GM19324 (cell line): ENCODE measurements around the gene KDM4E.
"Not testable (repeated sequence)": the region's sequence is repeated elsewhere in the genome, so short reads cannot be mapped to it uniquely, and the experiment has no call there.

Source experiments
- ATAC-seq: cut with Tn5 transposase; IDR thresholded peaks from one replicate; pipeline ENCODE4 v1.9.1; 2021; ENCODE audit warnings: mild to moderate bottlenecking, moderate library complexity; ENCODE audit not compliant: unreplicated experiment, low FRiP score

The KDM4E gene

DNA sequence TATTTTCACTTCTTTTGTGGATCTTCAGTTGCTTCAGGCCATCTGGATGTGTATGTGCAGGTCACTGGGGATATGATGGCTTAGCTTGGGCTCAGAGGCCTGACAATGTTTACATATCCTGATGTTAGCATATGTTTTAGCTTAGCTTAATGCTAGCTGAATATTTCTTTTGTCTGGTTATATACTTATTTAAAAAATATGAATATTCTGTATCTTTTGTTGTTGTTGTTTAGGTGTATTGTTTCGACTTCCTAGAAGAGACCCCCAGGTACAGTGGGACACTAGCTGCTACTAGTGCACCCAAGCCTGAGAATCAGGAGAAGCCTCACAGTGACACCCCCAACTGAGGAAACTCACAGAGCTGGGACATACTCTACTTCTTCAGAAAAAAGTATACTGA lies at the start of gene KDM4E:
TSS of gene KDM4E (plus strand) at position 301 of the 400 bp plus-strand sequence. CDS start 300 bp downstream, outside the sequence.
- ATAC-seq, result no peak

DNA sequence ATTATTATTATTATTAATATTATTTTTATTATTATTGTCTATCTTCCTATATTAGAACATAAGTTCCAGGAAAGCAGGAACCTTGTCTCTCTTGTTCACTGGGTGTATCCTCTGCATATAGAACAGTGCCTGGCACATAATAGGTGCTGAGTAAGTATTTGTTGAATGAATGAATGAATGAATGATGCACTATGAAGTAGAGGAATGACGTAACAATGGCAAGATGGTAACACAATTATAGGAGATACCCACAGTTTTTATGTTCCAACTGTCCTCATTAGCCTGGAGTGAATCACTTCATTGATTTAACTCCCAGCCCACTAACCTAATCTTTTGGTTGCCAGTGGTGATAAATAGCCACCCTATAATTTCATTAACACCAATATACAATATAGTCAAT lies 49.5 kb upstream of the KDM4E start:
- ATAC-seq, result no peak

DNA sequence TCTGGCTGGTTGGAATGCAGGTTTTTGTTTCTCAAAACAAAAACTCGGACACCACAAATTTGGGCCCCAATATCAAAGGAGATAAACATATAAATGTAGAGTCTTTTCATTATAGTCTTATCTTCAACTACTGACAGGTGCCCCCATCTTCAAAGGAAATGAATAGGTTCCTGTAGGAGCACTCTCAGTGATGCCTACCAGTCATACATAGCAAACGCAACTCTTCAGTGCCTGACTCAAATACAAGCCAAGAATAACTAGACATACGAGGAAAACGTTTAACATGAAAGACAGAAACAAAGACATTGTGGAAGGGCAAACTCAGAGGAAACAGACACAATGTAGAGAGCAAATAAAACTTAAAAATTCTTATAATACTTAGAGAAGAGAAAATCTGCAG lies 37.7 kb upstream of the KDM4E start:
- no peak for ATAC-seq

DNA sequence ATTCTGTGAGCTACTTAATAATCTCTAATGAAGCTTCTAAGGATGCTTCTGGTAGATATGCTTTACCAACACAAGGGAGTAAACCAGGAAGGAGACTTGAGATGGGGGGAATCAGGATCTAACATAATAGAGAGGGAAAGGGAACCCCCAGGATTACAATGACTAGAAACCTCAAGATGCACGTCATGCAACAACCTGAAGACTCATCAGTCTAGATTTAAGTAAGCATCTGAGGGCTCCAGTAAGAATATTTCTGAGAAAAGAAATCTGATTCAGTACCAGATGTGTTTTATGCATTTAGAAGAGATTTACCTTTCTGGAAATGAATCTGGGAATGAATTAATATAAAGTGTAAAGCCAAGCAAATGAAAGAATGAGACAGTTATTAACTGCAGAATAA lies 36.3 kb upstream of the KDM4E start:
- no peak for ATAC-seq

DNA sequence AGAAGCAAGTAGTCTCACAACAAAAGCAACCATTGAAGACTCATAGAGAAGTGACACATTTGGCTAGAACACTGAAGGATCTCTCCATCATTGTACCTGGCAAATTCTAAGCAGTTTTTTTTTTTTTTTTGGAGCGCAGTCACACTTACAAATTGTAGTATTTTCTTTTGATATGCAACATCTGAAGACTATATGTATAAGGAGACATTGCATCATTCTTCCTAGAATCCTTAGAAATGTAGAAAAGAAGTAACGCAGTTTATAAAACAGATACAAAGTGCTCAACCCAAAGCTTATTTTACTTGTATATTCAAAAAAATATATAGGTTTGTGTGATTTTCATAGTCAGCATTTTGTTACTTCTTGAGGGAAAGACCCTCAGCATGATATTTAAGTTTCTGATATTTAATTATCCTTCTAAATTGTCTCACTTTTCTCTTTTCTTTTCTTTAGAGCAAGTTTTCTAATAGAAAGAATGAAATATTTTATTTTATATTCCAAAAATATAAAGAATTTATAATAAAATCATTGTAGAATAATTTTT lies 31.6 kb upstream of the KDM4E start:
- ATAC-seq, result no peak

DNA sequence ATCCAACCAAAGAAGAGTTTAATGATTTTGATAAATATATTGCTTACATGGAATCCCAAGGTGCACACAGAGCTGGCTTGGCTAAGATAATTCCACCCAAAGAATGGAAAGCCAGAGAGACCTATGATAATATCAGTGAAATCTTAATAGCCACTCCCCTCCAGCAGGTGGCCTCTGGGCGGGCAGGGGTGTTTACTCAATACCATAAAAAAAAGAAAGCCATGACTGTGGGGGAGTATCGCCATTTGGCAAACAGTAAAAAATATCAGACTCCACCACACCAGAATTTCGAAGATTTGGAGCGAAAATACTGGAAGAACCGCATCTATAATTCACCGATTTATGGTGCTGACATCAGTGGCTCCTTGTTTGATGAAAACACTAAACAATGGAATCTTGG lies 27.6 kb upstream of the KDM4E start:
- no peak for ATAC-seq

DNA sequence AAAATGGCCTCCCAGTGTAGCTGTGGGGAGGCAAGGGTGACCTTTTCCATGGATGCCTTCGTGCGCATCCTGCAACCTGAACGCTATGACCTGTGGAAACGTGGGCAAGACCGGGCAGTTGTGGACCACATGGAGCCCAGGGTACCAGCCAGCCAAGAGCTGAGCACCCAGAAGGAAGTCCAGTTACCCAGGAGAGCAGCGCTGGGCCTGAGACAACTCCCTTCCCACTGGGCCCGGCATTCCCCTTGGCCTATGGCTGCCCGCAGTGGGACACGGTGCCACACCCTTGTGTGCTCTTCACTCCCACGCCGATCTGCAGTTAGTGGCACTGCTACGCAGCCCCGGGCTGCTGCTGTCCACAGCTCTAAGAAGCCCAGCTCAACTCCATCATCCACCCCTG lies 26.8 kb upstream of the KDM4E start:
- no peak for ATAC-seq

DNA sequence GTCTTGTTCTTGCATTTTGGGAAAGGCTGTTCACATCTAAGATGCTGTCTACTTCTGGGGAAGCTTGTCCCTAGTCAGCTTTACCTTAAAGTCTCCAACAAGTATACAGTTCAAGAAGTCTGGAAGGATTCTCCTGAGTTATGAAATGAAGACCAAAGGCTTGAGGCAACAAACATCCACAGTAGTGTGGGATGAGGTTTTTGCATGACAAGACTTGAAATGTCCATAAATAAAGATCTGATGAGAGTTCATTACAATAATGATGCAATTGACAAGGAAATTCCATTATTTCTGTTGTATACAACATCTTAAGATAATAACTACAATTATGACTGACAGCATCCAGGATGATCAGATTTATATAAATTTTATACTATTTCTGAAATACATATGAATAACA lies 21.3 kb upstream of the KDM4E start:
- no peak for ATAC-seq

DNA sequence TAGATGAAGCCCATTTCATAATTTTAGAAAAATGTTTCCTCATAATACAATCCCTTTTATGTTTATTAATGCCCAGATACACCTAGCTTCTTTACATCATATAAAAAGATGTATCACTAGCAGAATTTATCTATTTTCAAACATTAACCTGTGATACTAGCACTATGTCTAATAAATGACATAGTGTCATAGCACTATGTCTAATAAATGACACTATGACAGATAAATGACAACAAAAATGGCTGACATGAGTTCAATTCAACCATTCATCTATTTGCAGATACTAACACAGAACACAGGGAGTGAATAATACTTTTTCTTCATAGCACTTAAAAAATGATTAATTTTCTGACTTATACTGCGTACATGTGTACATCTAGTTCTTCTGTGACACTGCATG lies 19.4 kb upstream of the KDM4E start:
- ATAC-seq, result no peak

DNA sequence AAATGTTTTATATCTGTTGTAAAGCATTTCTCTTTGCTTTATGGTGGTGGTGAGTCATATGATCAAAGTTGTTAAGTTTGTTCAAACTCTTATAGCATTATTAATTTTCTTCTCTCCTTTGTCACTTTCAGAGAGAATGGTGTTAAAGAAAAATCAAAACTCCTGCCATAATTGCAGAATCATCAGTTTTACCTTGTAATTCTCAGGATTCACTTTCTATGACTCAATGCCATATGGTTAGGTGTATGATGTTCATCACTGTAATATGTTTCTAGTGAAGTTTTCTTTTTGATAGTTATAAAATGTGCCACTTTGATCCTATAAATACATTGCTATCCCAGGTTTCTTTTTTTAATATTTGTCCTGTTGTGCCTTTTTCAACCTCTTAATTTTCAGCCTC lies 13.7 kb upstream of the KDM4E start:
- ATAC-seq, result no peak

DNA sequence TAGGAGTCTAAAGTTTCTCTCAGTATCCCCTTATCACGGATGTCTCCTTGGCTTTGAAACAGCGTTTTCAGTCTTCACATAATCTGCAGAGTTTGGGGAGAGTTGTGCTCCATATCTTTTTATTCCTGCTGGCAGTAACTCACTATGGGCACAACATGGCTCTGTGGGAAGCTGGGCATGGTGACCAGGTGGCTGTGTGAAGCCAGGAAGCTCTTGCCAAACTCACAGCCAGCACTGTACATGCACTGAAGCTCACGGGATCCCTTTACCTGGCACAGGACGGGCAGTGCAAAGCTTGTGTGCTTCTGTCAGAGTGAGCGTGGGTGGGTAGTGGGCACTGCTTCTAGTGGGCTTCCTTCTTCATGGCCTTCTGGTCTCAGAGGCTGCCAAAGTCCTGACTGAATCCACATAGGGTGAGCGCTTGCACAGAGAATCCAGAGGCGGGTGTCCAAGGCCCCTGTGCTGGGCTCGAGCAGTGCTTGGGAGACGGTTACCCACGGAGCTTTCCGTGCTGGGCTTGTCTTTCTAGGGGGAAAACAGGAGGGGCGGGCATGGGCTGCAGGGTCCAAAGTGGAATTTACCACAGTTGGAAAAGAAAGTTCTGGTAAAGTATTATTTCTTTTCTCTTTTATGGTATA lies 10.8 kb upstream of the KDM4E start:
- no peak for ATAC-seq

DNA sequence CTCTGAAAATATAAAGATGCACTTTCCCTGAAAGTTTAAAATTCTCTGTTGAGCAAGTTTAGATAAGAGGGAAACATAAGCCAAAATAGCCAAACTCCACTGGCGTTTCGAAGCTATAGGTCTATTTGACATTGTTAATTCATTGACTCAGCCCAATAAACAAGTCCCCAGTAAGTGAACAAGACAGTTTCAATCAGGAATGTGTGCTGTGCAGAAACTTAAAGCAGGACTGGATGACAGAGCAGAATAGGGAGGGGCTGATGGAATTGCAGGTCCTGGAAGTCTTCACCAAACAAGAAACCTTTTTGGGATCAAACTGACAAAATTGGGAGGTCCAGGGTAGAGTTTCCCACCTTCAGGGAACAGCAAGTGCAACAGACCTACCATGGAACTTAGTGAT lies 8.9 kb upstream of the KDM4E start:
- no peak for ATAC-seq

DNA sequence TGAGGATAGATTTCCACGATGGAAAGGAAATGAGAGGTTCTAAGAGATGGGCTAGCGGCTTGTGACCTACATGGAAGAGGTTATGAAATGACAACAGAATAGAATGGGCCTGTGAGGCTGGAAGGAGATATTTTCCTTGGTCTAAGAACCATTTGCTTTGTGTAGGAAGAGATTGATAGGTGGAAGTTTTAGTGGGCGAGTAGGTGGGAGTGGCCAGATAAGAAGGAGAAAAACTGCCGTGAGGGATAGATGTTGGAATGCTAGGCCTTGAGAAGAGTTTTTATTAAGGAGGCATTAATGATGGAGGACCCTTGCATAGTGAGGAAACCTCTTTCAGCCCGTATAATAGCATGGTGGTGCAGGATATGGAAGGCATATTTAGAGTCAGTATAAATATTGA lies 3.6 kb upstream of the KDM4E start:
- not testable (repeated sequence) for ATAC-seq

DNA sequence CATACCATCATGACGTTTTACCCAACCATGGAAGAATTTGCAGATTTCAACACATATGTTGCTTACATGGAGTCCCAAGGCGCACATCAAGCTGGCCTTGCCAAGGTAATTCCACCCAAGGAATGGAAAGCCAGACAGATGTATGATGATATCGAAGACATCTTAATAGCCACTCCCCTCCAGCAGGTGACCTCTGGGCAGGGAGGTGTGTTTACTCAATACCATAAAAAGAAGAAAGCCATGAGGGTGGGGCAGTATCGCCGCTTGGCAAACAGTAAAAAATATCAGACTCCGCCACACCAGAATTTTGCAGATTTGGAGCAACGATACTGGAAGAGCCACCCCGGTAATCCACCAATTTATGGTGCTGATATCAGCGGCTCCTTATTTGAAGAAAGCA lies 536 bp downstream of the KDM4E start:
- ATAC-seq, result not testable (repeated sequence)

DNA sequence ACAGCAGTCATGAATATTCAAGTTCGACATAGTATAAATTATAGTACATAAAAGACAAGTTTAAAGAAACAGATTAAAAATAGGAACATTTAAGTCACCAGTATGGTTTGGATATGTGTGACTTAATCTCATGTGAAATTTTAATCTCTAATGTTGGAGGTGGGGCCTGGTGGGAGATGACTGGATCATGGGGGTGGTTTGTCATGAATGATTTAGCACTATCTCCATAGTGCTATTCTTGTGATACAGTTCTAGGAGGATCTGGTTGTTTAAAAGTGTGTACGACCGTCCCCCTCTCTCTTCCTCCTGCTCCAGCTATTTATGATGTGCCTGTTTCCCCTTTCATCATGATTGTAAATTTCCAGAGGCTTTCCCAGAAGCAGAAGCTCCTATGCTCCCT lies 3.3 kb downstream of the KDM4E start:
- ATAC-seq, result no peak

DNA sequence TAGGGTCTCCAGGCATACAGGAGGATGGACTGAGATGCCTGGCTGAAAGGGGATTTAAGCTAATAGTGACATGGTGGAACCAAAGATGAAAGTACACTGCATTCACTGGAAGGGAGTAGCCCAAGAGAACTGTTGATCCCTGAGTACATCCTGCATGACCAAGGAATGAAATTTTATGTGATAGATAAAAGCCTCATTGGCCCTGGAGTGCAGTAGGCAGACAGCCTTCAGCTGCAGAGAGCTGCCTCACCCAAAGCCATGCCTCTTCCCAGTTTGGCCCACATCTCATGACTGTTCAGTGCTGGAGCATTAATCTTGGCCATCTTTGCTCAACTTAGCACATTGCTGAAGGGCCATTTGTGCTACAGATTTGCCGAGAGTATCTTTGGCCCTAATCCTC lies 8.0 kb downstream of the KDM4E start:
- no peak for ATAC-seq

DNA sequence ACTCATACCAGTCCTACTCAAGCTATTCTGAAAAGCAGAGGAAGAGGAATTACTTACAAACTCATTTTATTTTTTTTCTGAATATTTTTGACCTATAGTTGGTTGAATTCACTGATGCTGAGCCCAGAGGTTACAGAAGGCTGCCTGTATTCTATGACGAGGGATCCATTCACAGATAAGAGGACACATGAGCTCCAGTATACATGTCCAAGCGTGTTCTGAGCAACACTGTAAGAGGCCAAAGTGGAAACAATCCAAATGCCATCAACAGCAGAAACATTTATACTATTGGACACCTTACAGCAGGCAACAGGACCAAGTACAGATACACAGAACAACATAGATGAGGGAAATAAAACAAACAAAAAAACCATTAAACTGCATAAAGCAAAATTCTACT lies 10.3 kb downstream of the KDM4E start:
- no peak for ATAC-seq

DNA sequence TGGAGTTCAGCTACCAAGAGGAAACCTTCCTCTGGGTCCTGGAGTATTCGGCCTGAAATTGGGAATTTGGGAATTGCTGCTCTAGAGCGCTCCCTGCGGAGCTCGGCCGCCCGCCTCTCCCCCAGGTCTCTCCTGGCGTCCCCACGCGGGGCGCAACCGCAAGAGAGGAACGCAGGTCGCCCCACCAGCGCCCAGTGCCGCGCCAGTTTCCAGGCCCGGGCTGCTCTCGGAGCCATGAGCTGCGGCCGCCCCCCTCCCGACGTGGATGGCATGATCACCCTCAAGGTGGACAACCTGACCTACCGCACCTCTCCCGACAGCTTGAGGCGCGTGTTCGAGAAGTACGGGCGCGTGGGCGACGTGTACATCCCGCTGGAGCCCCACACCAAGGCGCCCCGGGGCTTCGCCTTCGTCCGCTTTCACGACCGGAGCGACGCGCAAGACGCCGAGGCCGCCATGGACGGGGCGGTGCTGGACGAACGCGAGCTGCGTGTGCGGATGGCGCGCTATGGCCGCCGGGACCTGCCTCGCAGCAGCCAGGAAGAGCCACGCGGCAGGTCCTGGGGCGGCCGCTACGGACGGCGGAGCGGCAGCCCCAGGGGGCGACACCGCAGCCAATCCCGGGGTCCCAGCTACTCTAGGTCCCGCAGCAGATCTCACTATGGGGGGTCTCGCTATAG lies 12.4 kb downstream of the KDM4E start:
- not testable (repeated sequence) for ATAC-seq

DNA sequence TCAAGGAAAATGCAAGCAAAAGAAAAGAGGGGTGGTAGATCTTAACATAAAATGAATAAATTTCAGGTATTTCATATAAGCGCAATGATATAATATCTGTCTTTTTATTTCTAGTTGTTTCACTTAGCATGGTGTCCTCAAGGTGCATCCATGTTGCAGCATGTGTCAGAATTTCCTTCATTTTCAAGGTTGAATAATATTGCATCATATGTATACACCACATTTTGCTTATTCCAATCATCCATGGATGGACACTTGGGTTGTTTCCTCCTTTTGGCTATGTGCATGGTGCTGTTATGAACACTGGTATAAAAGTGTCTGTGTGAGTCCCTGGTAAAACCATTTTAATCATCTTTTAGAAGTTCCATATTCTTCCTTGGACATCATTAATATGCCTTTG lies 17.2 kb downstream of the KDM4E start:
- ATAC-seq, result no peak

DNA sequence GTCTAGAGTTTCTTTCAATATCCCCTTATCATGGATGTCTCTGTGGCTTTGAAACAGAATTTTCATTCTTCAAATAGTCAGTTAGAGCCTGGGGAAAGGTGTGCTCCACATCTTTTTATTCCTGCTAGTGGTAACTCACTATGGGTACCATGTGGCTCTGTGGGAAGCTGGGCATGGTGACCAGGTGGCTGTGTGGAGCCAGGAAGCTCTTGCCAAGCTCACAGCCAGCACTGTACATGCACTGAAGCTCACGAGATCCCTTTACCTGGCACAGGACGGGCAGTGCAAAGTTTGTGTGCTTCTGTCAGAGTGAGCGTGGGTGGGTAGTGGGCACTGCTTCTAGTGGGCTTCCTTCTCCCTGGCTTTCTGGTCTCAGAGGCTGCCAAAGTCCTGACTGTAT lies 17.8 kb downstream of the KDM4E start:
- no peak for ATAC-seq

DNA sequence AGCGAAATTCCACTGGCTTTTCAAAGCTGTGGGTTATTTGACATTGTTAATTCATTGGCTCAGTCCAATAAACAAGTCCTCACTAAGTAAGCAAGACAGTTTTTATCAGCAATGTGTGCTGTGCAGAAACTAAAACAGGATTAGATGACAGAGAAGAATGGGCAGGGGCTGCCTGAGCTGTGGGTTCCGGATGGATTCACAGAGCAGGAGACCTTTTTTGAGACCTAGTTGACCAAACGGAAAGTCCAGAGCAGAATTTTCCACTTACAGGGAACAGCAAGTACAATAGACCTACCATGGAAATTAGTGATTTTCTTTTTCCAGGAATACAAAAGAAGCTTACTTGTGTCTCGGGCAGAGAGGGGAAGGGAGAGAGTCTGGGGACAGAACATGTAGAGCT lies 19.0 kb downstream of the KDM4E start:
- no peak for ATAC-seq

DNA sequence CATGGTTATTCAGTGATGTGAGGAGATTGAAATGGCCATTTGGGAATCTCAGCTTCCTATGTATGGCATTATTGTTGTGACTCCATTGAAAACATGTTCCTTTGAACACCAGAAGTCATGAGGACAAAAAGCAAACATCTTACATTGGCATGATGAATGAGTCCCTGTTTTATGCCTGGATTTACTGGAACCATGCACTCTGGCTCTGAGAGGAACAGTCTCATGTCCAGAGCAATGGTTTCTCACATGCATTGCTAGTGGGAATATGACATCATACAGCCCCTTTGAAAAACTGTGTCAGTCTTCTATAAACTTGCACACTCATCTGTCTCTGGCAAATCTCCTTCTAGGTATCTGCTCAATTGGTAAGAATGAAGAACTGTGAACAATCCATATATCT lies 20.8 kb downstream of the KDM4E start:
- ATAC-seq, result no peak
